Measurements from ENCODE around the gene CACNB4.

- TF ChIP-seq GATA2 (IDR thresholded peaks at IDR 0.05; ENCODE audit: low read depth, low read length) (no peak), GATA3 (IDR thresholded peaks at IDR 0.05; ENCODE audit: low read depth, low read length) (no peak)
These were observed 7.6 kb upstream of the CACNB4 start for GRCh38 chr2:152106464-152106863.
